K562 (cell line): ENCODE results near the gene DCTN5. TPM values are rescaled to one million over a fixed set of nuclear protein-coding genes. Genes with fewer than 3 reads are reported as not detected.

Source experiments
- ARID4B ChIP-seq: sonication (generic); formaldehyde crosslinking; IDR thresholded peaks from 2 replicates; pipeline ENCODE4 v1.8.0; 2022; ENCODE audit warnings: mild to moderate bottlenecking, missing genetic modification reagents
- ATF7 ChIP-seq: fragments of 450-650 bp; IDR thresholded peaks from 2 replicates; pipeline ENCODE4 v1.7.1; 2014; ENCODE audit warnings: mild to moderate bottlenecking, moderate library complexity
- HMBOX1 ChIP-seq: sonication (generic); IDR thresholded peaks from 2 replicates; pipeline ENCODE4 v1.6.1; 2016
- KDM5B ChIP-seq: fragments of 200-600 bp; sonication (generic); IDR thresholded peaks from 2 replicates; pipeline ENCODE4 v1.6.1; 2012; ENCODE audit warnings: low read depth, mild to moderate bottlenecking, moderate library complexity, low read length, control low read depth, inconsistent platforms; ENCODE audit not compliant: insufficient replicate concordance
- MAFF ChIP-seq: IDR thresholded peaks from 2 replicates; pipeline ENCODE4 v1.6.1; 2012; ENCODE audit warnings: low read length, improper control_type of control experiment
- NFE2 ChIP-seq: IDR thresholded peaks from 2 replicates; pipeline ENCODE4 v1.6.1; 2014; ENCODE audit warnings: antibody characterized with exemption, low read depth
- PHB2 ChIP-seq: fragments of 450-650 bp; IDR thresholded peaks from 2 replicates; pipeline ENCODE4 v1.6.1; 2017; ENCODE audit warnings: low read depth
- RB1 ChIP-seq: fragments of 450-650 bp; IDR thresholded peaks from 2 replicates; pipeline ENCODE4 v1.6.1; 2017; ENCODE audit warnings: low read depth, mild to moderate bottlenecking
- RCOR1 ChIP-seq, 2 experiments: IDR thresholded peaks; 2 replicates each; pipeline ENCODE4 v1.6.1; 2012; ENCODE audit warnings: low read depth in 2 of 2, low read length in 2 of 2, borderline replicate concordance in 1 of 2, improper control_type of control experiment in 1 of 2
- STAT5A ChIP-seq: IDR thresholded peaks from 2 replicates; pipeline ENCODE4 v1.6.1; 2012; ENCODE audit warnings: low read length, inconsistent platforms, borderline replicate concordance
- U2AF1 ChIP-seq: fragments of 200-400 bp; formaldehyde crosslinking; optimal IDR thresholded peaks from 2 replicates; pipeline ENCODE3; 2017; ENCODE audit warnings: mild to moderate bottlenecking, low read depth, low read length, moderate library complexity
- USF1 ChIP-seq: sonication (generic); formaldehyde crosslinking; IDR thresholded peaks from 2 replicates; pipeline ENCODE4 v1.9.0; 2022; ENCODE audit warnings: mild to moderate bottlenecking, missing genetic modification reagents
- ZC3H8 ChIP-seq: fragments of 450-650 bp; IDR thresholded peaks from 2 replicates; pipeline ENCODE4 v1.6.1; 2017
- ZNF316 ChIP-seq: fragments of 450-650 bp; IDR thresholded peaks from 2 replicates; pipeline ENCODE4 v1.6.1; 2016
- ZNF740 ChIP-seq, 3 experiments: fragments of 200-800 bp in 1 of 3; sonication (Bioruptor generic) in 1 of 3; sonication (generic) in 1 of 3; formaldehyde crosslinking in 1 of 3; IDR thresholded peaks; 2 replicates each; pipeline versions ENCODE4 v1.6.1 to v1.8.0; 2016 to 2022; ENCODE audit warnings: mild to moderate bottlenecking in 2 of 3, missing compliant biosample characterization in 2 of 3, missing genetic modification characterization in 2 of 3, missing genetic modification reagents in 1 of 3
- polyA plus RNA-seq, 8 experiments: library from polyadenylated mRNA; depleted of rRNA in 4 of 8; stranded (reverse) in 5 of 8; unstranded in 3 of 8; fragments of >200 nt; fragmentation: Nextera tagmentation in 2 of 8; fragmentation: Illumina TruSeq in 1 of 8; extraction: Ambion mirVana in 2 of 8; extraction: Trizol in 1 of 8; gene quantifications; 2 replicates each; pipeline versions ENCODE4 v1.2.1 to v1.2.3, GENCODE V29; 2011 to 2014; ENCODE audit warnings: inconsistent platforms in 1 of 8, missing spikeins in 1 of 8
- total RNA-seq, 7 experiments: library from RNA; depleted of rRNA in 6 of 7; stranded (reverse); fragments of >200 nt in 6 of 7; fragmentation: Illumina TruSeq in 2 of 7; extraction: Trizol in 2 of 7; gene quantifications; 2 replicates each; pipeline versions ENCODE4 v1.2.1 to v1.2.3, GENCODE V29; 2011 to 2021; ENCODE audit warnings: low replicate concordance in 1 of 7
- TF ChIP-seq, protein P1 (sequence below): fragments of 250-450 bp; sonication (Bioruptor Pico); IDR thresholded peaks from 2 replicates; pipeline ENCODE4 v1.9.0; 2021; ENCODE audit warnings: mild to moderate bottlenecking, inconsistent platforms
- TF ChIP-seq, protein P2 (sequence below): sonication (generic); formaldehyde crosslinking; IDR thresholded peaks from 2 replicates; pipeline ENCODE4 v1.5.0; 2020; ENCODE audit warnings: missing genetic modification reagents

Gene DCTN5
- total and polyA plus RNA-seq, 9 of the 15 experiments (the other 6 are each of a cell fraction or from before 2014, with no cell fraction given) = 35.8 to 149 (median 75.9) TPM

GRCh38 chr16:23597003-23597756, 44.1 kb upstream of the DCTN5 start (continued):
- TF ChIP-seq USF1 (CRISPR knock-in tag) = no peak
- TF ChIP-seq NFE2 = peak; percentile 99
- peak in 1 of 2 experiments; percentile 91; a peak in 2 of 4 replicates for TF ChIP-seq RCOR1 (IDR thresholded peaks at IDR 0.05; ENCODE audit: borderline replicate concordance in 1 of 2, low read depth in 2 of 2, low read length in 2 of 2)
- no peak for TF ChIP-seq KDM5B
- TF ChIP-seq RB1 = 0 out of 2 replicates have a peak, but pooled peaks have one; percentile 41
- no peak for TF ChIP-seq PHB2
- TF ChIP-seq, protein P1, sequence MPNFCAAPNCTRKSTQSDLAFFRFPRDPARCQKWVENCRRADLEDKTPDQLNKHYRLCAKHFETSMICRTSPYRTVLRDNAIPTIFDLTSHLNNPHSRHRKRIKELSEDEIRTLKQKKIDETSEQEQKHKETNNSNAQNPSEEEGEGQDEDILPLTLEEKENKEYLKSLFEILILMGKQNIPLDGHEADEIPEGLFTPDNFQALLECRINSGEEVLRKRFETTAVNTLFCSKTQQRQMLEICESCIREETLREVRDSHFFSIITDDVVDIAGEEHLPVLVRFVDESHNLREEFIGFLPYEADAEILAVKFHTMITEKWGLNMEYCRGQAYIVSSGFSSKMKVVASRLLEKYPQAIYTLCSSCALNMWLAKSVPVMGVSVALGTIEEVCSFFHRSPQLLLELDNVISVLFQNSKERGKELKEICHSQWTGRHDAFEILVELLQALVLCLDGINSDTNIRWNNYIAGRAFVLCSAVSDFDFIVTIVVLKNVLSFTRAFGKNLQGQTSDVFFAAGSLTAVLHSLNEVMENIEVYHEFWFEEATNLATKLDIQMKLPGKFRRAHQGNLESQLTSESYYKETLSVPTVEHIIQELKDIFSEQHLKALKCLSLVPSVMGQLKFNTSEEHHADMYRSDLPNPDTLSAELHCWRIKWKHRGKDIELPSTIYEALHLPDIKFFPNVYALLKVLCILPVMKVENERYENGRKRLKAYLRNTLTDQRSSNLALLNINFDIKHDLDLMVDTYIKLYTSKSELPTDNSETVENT (CRISPR knock-in tag) = no peak
- peak; percentile 60 for TF ChIP-seq ARID4B (CRISPR knock-in tag)
- TF ChIP-seq STAT5A = no peak
- peak; percentile 97 for TF ChIP-seq MAFF
- TF ChIP-seq ZC3H8 = no peak
- TF ChIP-seq, protein P2, sequence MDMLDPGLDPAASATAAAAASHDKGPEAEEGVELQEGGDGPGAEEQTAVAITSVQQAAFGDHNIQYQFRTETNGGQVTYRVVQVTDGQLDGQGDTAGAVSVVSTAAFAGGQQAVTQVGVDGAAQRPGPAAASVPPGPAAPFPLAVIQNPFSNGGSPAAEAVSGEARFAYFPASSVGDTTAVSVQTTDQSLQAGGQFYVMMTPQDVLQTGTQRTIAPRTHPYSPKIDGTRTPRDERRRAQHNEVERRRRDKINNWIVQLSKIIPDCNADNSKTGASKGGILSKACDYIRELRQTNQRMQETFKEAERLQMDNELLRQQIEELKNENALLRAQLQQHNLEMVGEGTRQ = no peak
- TF ChIP-seq U2AF1 = no peak
- TF ChIP-seq ATF7 = peak; percentile 88
- peak; percentile 81; the same call in 1 of the 2 replicates for TF ChIP-seq ZNF740 (CRISPR knock-in tag; IDR thresholded peaks at IDR 0.05)
- TF ChIP-seq ZNF740 (tag; IDR thresholded peaks at IDR 0.05) = peak; percentile 57 to 99
- TF ChIP-seq ZNF316 = peak; percentile 98
- peak; percentile 78; the same call in 1 of the 2 replicates for TF ChIP-seq HMBOX1
